Measurements from ENCODE around the gene TRAPPC2L.
"Not testable (repeated sequence)": the region's sequence is repeated elsewhere in the genome, so short reads cannot be mapped to it uniquely, and the experiment has no call there.

The TRAPPC2L gene

GRCh38 chr16:88818575-88818874, 38.4 kb upstream of the TRAPPC2L start:
- DNase-seq (ENCODE audit: low spot score), result no peak

- no peak for DNase-seq (ENCODE audit: low spot score)
Observed at GRCh38 chr16:88819126-88819525, 37.8 kb upstream of the TRAPPC2L start.

GRCh38 chr16:88820385-88821025, 36.4 kb upstream of the TRAPPC2L start:
- DNase-seq (ENCODE audit: low spot score), result no peak

GRCh38 chr16:88821168-88821850, 35.6 kb upstream of the TRAPPC2L start:
- no peak for DNase-seq (ENCODE audit: low spot score)

GRCh38 chr16:88822281-88823040, 34.5 kb upstream of the TRAPPC2L start:
- DNase-seq (ENCODE audit: low spot score), result no peak

GRCh38 chr16:88823646-88824045, 33.3 kb upstream of the TRAPPC2L start:
- not testable (repeated sequence) for DNase-seq (ENCODE audit: low spot score)

GRCh38 chr16:88824256-88825077, 32.5 kb upstream of the TRAPPC2L start:
- no peak for DNase-seq (ENCODE audit: low spot score)

- DNase-seq (ENCODE audit: low spot score), result no peak
Observed at GRCh38 chr16:88825146-88825545, 31.8 kb upstream of the TRAPPC2L start.

- DNase-seq (ENCODE audit: low spot score), result no peak
Observed at GRCh38 chr16:88826070-88826840, 30.7 kb upstream of the TRAPPC2L start.

GRCh38 chr16:88827727-88828126, 29.2 kb upstream of the TRAPPC2L start:
- no peak for DNase-seq (ENCODE audit: low spot score)

GRCh38 chr16:88828711-88829110, 28.2 kb upstream of the TRAPPC2L start:
- DNase-seq (ENCODE audit: low spot score), result no peak

- no peak for DNase-seq (ENCODE audit: low spot score)
Observed at GRCh38 chr16:88830258-88830657, 26.7 kb upstream of the TRAPPC2L start.

GRCh38 chr16:88830783-88831182, 26.1 kb upstream of the TRAPPC2L start:
- no peak for DNase-seq (ENCODE audit: low spot score)

- no peak for DNase-seq (ENCODE audit: low spot score)
Observed at GRCh38 chr16:88831838-88832237, 25.1 kb upstream of the TRAPPC2L start.

GRCh38 chr16:88833086-88833485, 23.8 kb upstream of the TRAPPC2L start:
- DNase-seq (ENCODE audit: low spot score), result no peak

- DNase-seq (ENCODE audit: low spot score), result no peak
Observed at GRCh38 chr16:88834670-88835069, 22.3 kb upstream of the TRAPPC2L start.

GRCh38 chr16:88835383-88835782, 21.5 kb upstream of the TRAPPC2L start:
- no peak for DNase-seq (ENCODE audit: low spot score)

GRCh38 chr16:88835818-88836217, 21.1 kb upstream of the TRAPPC2L start:
- no peak for DNase-seq (ENCODE audit: low spot score)

- DNase-seq (ENCODE audit: low spot score), result no peak
Observed at GRCh38 chr16:88836791-88837190, 20.1 kb upstream of the TRAPPC2L start.

- no peak for DNase-seq (ENCODE audit: low spot score)
Observed at GRCh38 chr16:88837806-88838205, 19.1 kb upstream of the TRAPPC2L start.

GRCh38 chr16:88838566-88838965, 18.4 kb upstream of the TRAPPC2L start:
- DNase-seq (ENCODE audit: low spot score), result no peak

Data from cerebellar cortex (tissue), 1 donor.